ENCODE data around the gene MYO10. TPM values are rescaled to one million over a fixed set of nuclear protein-coding genes. Genes with fewer than 3 reads are reported as not detected.

Gene MYO10
- total RNA-seq, 6 donors from 2014 or later: 31.9 to 135 (median 57.7) TPM

GRCh38 chr5:16701134-16702099 is 234.7 kb downstream of the MYO10 start:
- ATAC-seq (ENCODE audit: low FRiP score in 2 of 2): peak; percentile 8 to 40
- peaks cover 0 to 72% (median 37%) of the 10 kb centered on the region in 4 donors for H3K36me3 ChIP-seq

GRCh38 chr5:16700081-16700480 is 236.0 kb downstream of the MYO10 start:
- H3K36me3 ChIP-seq: peaks cover 0 to 66% (median 34%) of the 10 kb centered on the region in 4 donors
- WGBS, 2 donors: 49 to 53% methylated on average over 8 of the region's 8 CpGs
- H3K4me3 ChIP-seq: no peak overlapping the region
- no peaks in the 10 kb centered on the region for H3K27me3 ChIP-seq
- H3K4me1 ChIP-seq: no peaks in the 10 kb centered on the region
- H3K27ac ChIP-seq: no peak overlapping the region
- no peak for TF ChIP-seq POLR2A (IDR thresholded peaks at IDR 0.05)
- no peak for TF ChIP-seq CTCF (IDR thresholded peaks at IDR 0.05)
- TF ChIP-seq EP300 (IDR thresholded peaks at IDR 0.05): no peak
- TF ChIP-seq POLR2AphosphoS5 (IDR thresholded peaks at IDR 0.05): no peak
- H3K9me3 ChIP-seq: no peaks in the 10 kb centered on the region
- DNase-seq (no peak), ATAC-seq (ENCODE audit: low FRiP score in 2 of 2) (no peak)

More at GRCh38 chr5:16701134-16702099, 234.7 kb downstream of the MYO10 start:
- no peaks in the 10 kb centered on the region for H3K27me3 ChIP-seq
- no peaks in the 10 kb centered on the region for H3K9me3 ChIP-seq
- peak in 1 of 2 donors; percentile 77 for DNase-seq
- H3K27ac ChIP-seq: no peak overlapping the region
- no peak overlapping the region for H3K4me3 ChIP-seq
- WGBS, 2 donors: 93 to 96% methylated on average over 47 to 48 of the region's 48 CpGs
- TF ChIP-seq POLR2AphosphoS5 (IDR thresholded peaks at IDR 0.05) (no peak), POLR2A (IDR thresholded peaks at IDR 0.05) (no peak), EP300 (IDR thresholded peaks at IDR 0.05) (no peak), CTCF (IDR thresholded peaks at IDR 0.05) (no peak)
- no peaks in the 10 kb centered on the region for H3K4me1 ChIP-seq

- H3K4me1 ChIP-seq: no peaks in the 10 kb centered on the region
- H3K27me3 ChIP-seq: no peaks in the 10 kb centered on the region
- WGBS, 2 donors: 80 to 81% methylated on average over 4 of the region's 4 CpGs
- no peak overlapping the region for H3K27ac ChIP-seq
- H3K36me3 ChIP-seq: peaks cover 0 to 63% (median 30%) of the 10 kb centered on the region in 4 donors
- no peaks in the 10 kb centered on the region for H3K9me3 ChIP-seq
- TF ChIP-seq POLR2AphosphoS5 (IDR thresholded peaks at IDR 0.05) (no peak), CTCF (IDR thresholded peaks at IDR 0.05) (no peak), POLR2A (IDR thresholded peaks at IDR 0.05) (no peak), EP300 (IDR thresholded peaks at IDR 0.05) (no peak)
- no peak for DNase-seq
- no peak overlapping the region for H3K4me3 ChIP-seq
- no peak for ATAC-seq (ENCODE audit: low FRiP score in 2 of 2)
These were observed 240.3 kb downstream of the MYO10 start for GRCh38 chr5:16695779-16696178.

GRCh38 chr5:16693879-16694278 is 242.2 kb downstream of the MYO10 start:
- Histone ChIP-seq H3K36me3 (peaks cover 0 to 65% (median 28%) of the 10 kb centered on the region in 4 donors), H3K4me3 (no peak overlapping the region), H3K27ac (no peak overlapping the region), H3K9me3 (no peaks in the 10 kb centered on the region), H3K27me3 (no peaks in the 10 kb centered on the region), H3K4me1 (no peaks in the 10 kb centered on the region)
- ATAC-seq (ENCODE audit: low FRiP score in 2 of 2) (no peak), DNase-seq (no peak)
- 82 to 86% methylated on average over 2 of the region's 2 CpGs for WGBS, 2 donors
- TF ChIP-seq POLR2AphosphoS5 (IDR thresholded peaks at IDR 0.05): no peak
- TF ChIP-seq CTCF (IDR thresholded peaks at IDR 0.05): no peak
- no peak for TF ChIP-seq POLR2A (IDR thresholded peaks at IDR 0.05)
- no peak for TF ChIP-seq EP300 (IDR thresholded peaks at IDR 0.05)

All from upper lobe of left lung (tissue), 6 donors.